ENCODE results near the gene CNOT11. TPM values are rescaled to one million over a fixed set of nuclear protein-coding genes. Genes with fewer than 3 reads are reported as not detected.

Gene CNOT11
- total RNA-seq, 1 donor from 2014 or later, result 32.5 TPM

GRCh38 chr2:101302016-101302415 is 49.3 kb downstream of the CNOT11 start:
- Histone ChIP-seq H3K4me3 (no peak overlapping the region), H3K27ac (no peak overlapping the region), H3K4me1 (peaks cover 3 to 21% of the 10 kb centered on the region in 2 donors), H3K27me3 (no peaks in the 10 kb centered on the region), H3K9me3 (no peaks in the 10 kb centered on the region), H3K36me3 (peaks cover 0 to 3% of the 10 kb centered on the region in 2 donors)
- no peak for DNase-seq (ENCODE audit: low spot score in 2 of 2)
- intact Hi-C loops (cut with DNase I), result loop anchor here (10.0 kb wide), 1 partner anchor 147 kb away; the partner anchor contains the start of gene TBC1D8
- TF ChIP-seq CTCF (IDR thresholded peaks at IDR 0.05), result no peak

DNA sequence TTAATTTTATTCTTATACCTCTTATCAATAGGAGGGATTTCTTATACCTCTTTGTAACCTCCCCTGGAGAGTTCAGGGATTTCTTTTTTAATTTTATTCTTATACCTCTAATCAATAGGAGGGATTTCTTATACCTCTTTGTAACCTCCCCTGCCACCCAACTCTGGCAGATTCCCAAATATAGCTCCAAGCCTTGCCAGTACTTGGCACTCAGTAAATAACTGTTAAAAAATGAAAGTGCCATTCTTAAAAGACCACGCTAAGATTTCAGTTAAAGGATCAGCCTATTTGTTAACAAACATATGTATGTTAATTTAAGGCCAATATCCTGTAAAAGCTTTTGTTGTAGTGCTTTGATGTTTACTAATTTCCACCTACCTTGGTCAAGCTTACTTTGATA is 51.0 kb downstream of the CNOT11 start:
- H3K9me3 ChIP-seq, result no peaks in the 10 kb centered on the region
- H3K27ac ChIP-seq, result no peak overlapping the region
- peaks cover 3 to 16% of the 10 kb centered on the region in 2 donors for H3K4me1 ChIP-seq
- H3K36me3 ChIP-seq, result peaks cover 0 to 3% of the 10 kb centered on the region in 2 donors
- H3K27me3 ChIP-seq, result no peaks in the 10 kb centered on the region
- intact Hi-C loops (cut with DNase I), result loop anchor here (10.0 kb wide), 1 partner anchor 149 kb away; the partner anchor contains the start of gene TBC1D8
- no peak overlapping the region for H3K4me3 ChIP-seq
- no peak for DNase-seq (ENCODE audit: low spot score in 2 of 2)
- TF ChIP-seq CTCF (IDR thresholded peaks at IDR 0.05), result no peak

GRCh38 chr2:101305035-101305434 is 52.3 kb downstream of the CNOT11 start:
- Histone ChIP-seq H3K27ac (peak overlapping the region; percentile 9 to 94), H3K4me3 (peak overlapping the region; percentile 76 to 95), H3K27me3 (no peaks in the 10 kb centered on the region), H3K36me3 (peaks cover 0 to 3% of the 10 kb centered on the region in 2 donors), H3K9me3 (no peaks in the 10 kb centered on the region), H3K4me1 (peaks cover 3 to 20% of the 10 kb centered on the region in 2 donors)
- intact Hi-C loops (cut with DNase I), result loop anchor here (5.0 to 10.0 kb wide), 2 partner anchors 150 to 303 kb away; partner anchors contain the start of genes RPL31 and TBC1D8
- TF ChIP-seq CTCF (IDR thresholded peaks at IDR 0.05), result no peak
- DNase-seq (ENCODE audit: low spot score in 2 of 2), result no peak

DNA sequence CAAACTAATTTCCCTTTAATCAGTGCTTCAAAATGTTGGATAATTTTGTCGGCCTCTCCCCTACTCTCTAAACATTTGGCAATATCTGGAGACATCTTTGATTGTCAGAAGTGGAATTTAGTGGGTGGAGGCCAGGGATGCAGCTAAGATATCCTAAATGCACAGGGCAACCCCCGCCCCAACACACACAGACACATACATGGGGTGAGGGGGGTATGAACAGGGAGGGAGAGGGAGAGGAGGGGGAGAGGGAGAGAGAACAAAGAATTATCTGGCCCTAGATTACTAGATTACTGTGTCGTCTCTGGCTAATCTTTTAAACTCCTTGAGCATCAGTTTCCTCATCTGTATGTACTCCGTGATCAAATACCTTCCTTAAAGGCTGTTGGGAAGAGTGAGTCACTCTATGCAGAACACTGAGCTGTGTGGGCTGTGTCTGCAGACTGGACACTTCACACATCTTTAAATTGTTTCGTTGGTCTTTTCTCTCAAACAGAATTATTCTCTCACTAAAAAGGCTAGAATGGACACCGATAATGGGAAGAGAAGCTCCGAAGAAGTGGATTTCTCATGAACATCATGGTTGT is 52.9 kb downstream of the CNOT11 start:
- Histone ChIP-seq H3K27ac (peak overlapping the region; percentile 9 to 94), H3K9me3 (no peaks in the 10 kb centered on the region), H3K27me3 (no peaks in the 10 kb centered on the region), H3K4me1 (peaks cover 3 to 20% of the 10 kb centered on the region in 2 donors), H3K4me3 (peak overlapping the region; percentile 76 to 95), H3K36me3 (peaks cover 0 to 3% of the 10 kb centered on the region in 2 donors)
- DNase-seq (ENCODE audit: low spot score in 2 of 2), result no peak
- intact Hi-C loops (cut with DNase I), result loop anchor here (5.0 to 10.0 kb wide), 2 partner anchors 151 to 303 kb away; partner anchors contain the start of genes RPL31 and TBC1D8
- no peak for TF ChIP-seq CTCF (IDR thresholded peaks at IDR 0.05)

GRCh38 chr2:101306410-101306809 is 53.7 kb downstream of the CNOT11 start:
- intact Hi-C loops (cut with DNase I), result loop anchor here (5.0 to 10.0 kb wide), 2 partner anchors 152 to 304 kb away; partner anchors contain the start of genes RPL31 and TBC1D8
- Histone ChIP-seq H3K9me3 (no peaks in the 10 kb centered on the region), H3K4me3 (peak overlapping the region; percentile 76 to 95), H3K27ac (peak overlapping the region; percentile 92 to 94), H3K27me3 (no peaks in the 10 kb centered on the region), H3K4me1 (peaks cover 3 to 20% of the 10 kb centered on the region in 2 donors), H3K36me3 (peaks cover 0 to 3% of the 10 kb centered on the region in 2 donors)
- DNase-seq (ENCODE audit: low spot score in 2 of 2), result no peak
- no peak for TF ChIP-seq CTCF (IDR thresholded peaks at IDR 0.05)

All from ascending aorta (tissue), 2 donors.